GM23338 (cell line): ENCODE measurements around the gene DHX32. TPM values are rescaled to one million over a fixed set of nuclear protein-coding genes. Genes with fewer than 3 reads are reported as not detected.
"Not testable (repeated sequence)": the region's sequence is repeated elsewhere in the genome, so short reads cannot be mapped to it uniquely, and the experiment has no call there.

ENCODE experiments used
- ATAC-seq: fragments of 200-7000 bp; cut with Tn5 transposase; 3 replicates; pipeline ENCODE4 v1.9.1; 2020
- DNase-seq: peaks from one replicate; pipeline ENCODE4 v3.0.0-alpha.2; 2015; ENCODE audit warnings: low spot score
- H2AFZ ChIP-seq: fragments of 200-600 bp; sonication (generic); 2 replicates; pipeline ENCODE4 v1.8.0; 2016; ENCODE audit warnings: antibody characterized with exemption, mild to moderate bottlenecking, moderate library complexity
- H3F3A ChIP-seq: fragments of 200-600 bp; sonication (generic); replicated peaks from 2 replicates; pipeline ENCODE4 v1.8.0; 2017; ENCODE audit warnings: antibody characterized with exemption, mixed run types, low read depth
- H3K27ac ChIP-seq: fragments of 200-600 bp; sonication (generic); 2 replicates; pipeline ENCODE4 v1.6.1; 2016; ENCODE audit warnings: low read depth
- H3K27me3 ChIP-seq: fragments of 200-600 bp; sonication (generic); 2 replicates; pipeline ENCODE4 v1.8.0; 2016; ENCODE audit warnings: mild to moderate bottlenecking, mixed run types, moderate library complexity; ENCODE audit not compliant: insufficient read depth
- H3K36me3 ChIP-seq: fragments of 200-600 bp; sonication (generic); 2 replicates; pipeline ENCODE4 v1.8.0; 2016; ENCODE audit warnings: mild to moderate bottlenecking; ENCODE audit not compliant: insufficient read depth
- H3K4me1 ChIP-seq: fragments of 200-600 bp; sonication (generic); 2 replicates; pipeline ENCODE4 v1.8.0; 2016; ENCODE audit warnings: mild to moderate bottlenecking, moderate library complexity; ENCODE audit not compliant: insufficient read depth
- H3K4me2 ChIP-seq: fragments of 200-600 bp; sonication (generic); 2 replicates; pipeline ENCODE4 v1.7.1; 2017; ENCODE audit warnings: mixed run types
- H3K4me3 ChIP-seq: fragments of 200-600 bp; sonication (generic); 2 replicates; pipeline ENCODE4 v1.6.1; 2016; ENCODE audit warnings: mixed run types
- H3K79me2 ChIP-seq: fragments of 200-600 bp; sonication (generic); replicated peaks from 2 replicates; pipeline ENCODE4 v1.8.0; 2017; ENCODE audit warnings: mild to moderate bottlenecking; ENCODE audit not compliant: insufficient read depth
- H3K9me2 ChIP-seq: fragments of 200-600 bp; sonication (generic); 2 replicates; pipeline ENCODE4 v1.8.0; 2017; ENCODE audit not compliant: insufficient read depth
- H4K20me1 ChIP-seq: fragments of 200-600 bp; sonication (generic); replicated peaks from 2 replicates; pipeline ENCODE4 v1.8.0; 2017; ENCODE audit warnings: mild to moderate bottlenecking; ENCODE audit not compliant: insufficient read depth
- H3K27ac Mint-ChIP-seq: 2 replicates; pipeline ENCODE4 v1.8.0; 2020; ENCODE audit warnings: inconsistent platforms, mild to moderate bottlenecking, moderate library complexity, mixed read lengths
- H3K27me3 Mint-ChIP-seq: 3 replicates; pipeline ENCODE4 v1.8.0; 2022; ENCODE audit warnings: low read depth, mild to moderate bottlenecking, moderate library complexity, mixed read lengths, inconsistent platforms; ENCODE audit not compliant: insufficient read depth, poor library complexity
- H3K36me3 Mint-ChIP-seq: 3 replicates; pipeline ENCODE4 v1.8.0; 2021; ENCODE audit warnings: low read depth, mild to moderate bottlenecking, inconsistent platforms, moderate library complexity, mixed read lengths
- H3K4me1 Mint-ChIP-seq: 3 replicates; pipeline ENCODE4 v1.8.0; 2020; ENCODE audit warnings: mild to moderate bottlenecking, inconsistent platforms, mixed read lengths
- H3K4me3 Mint-ChIP-seq: 3 replicates; pipeline ENCODE4 v1.8.0; 2021; ENCODE audit warnings: moderate library complexity, mild to moderate bottlenecking, inconsistent platforms, mixed read lengths
- H3K9me3 Mint-ChIP-seq: 3 replicates; pipeline ENCODE4 v1.8.0; 2020; ENCODE audit warnings: moderate library complexity, mild to moderate bottlenecking, inconsistent platforms, mixed read lengths
- ETS1 ChIP-seq: IDR thresholded peaks from 2 replicates; pipeline ENCODE4 v1.6.1; 2016; ENCODE audit warnings: antibody characterized with exemption
- REST ChIP-seq: IDR thresholded peaks from one replicate; pipeline ENCODE4 v1.6.1; 2018; ENCODE audit warnings: antibody characterized with exemption; ENCODE audit not compliant: unreplicated experiment
- ZNF462 ChIP-seq: fragments of 250-450 bp; sonication (Bioruptor Pico); IDR thresholded peaks from 2 replicates; pipeline ENCODE4 v1.5.0; 2020; ENCODE audit warnings: mild to moderate bottlenecking, moderate library complexity
- polyA plus RNA-seq: library from polyadenylated mRNA; unstranded; fragments of >200 nt; fragmentation: Nextera tagmentation; extraction: Ambion mirVana; gene quantifications from 2 replicates; pipeline ENCODE4 v1.2.1, GENCODE V29; 2016
- total RNA-seq: library from RNA; depleted of rRNA; stranded (reverse); fragments of >200 nt; shearing (Covaris generic); gene quantifications from 2 replicates; pipeline ENCODE4 v1.2.3, GENCODE V29; 2014

DHX32 gene
- total and polyA plus RNA-seq, 2 experiments from 2014 or later, result 9.5 to 21.6 TPM

GRCh38 chr10:125916977-125917376 lies 35.9 kb upstream of the DHX32 start (continued):
- TF ChIP-seq ETS1 (no peak), ZNF462 (CRISPR knock-in tag) (no peak)

GRCh38 chr10:125913277-125913676 lies 32.2 kb upstream of the DHX32 start:
- not testable (repeated sequence) for H3K27ac Mint-ChIP-seq, H3K79me2 ChIP-seq, H3K27me3 Mint-ChIP-seq, H3K4me1 ChIP-seq, H4K20me1 ChIP-seq, H3K27me3 ChIP-seq, ATAC-seq, H3K36me3 Mint-ChIP-seq, H3K4me1 Mint-ChIP-seq, H3K4me3 ChIP-seq, DNase-seq, H3K4me2 ChIP-seq, H3K4me3 Mint-ChIP-seq, H3K9me2 ChIP-seq, H3K36me3 ChIP-seq, H2AFZ ChIP-seq, H3K27ac ChIP-seq, H3F3A ChIP-seq
- peaks cover 11% of the 10 kb centered on the region for H3K9me3 Mint-ChIP-seq

- H3K4me1 ChIP-seq, result no peaks in the 10 kb centered on the region
- DNase-seq (no peak), ATAC-seq (no peak)
- no peaks in the 10 kb centered on the region for H3K79me2 ChIP-seq
- H2AFZ ChIP-seq, result no peak overlapping the region
- no peaks in the 10 kb centered on the region for H3F3A ChIP-seq
- no peak overlapping the region for H3K27ac Mint-ChIP-seq
- no peak overlapping the region for H3K27ac ChIP-seq
- H3K36me3 Mint-ChIP-seq, result peaks cover 3% of the 10 kb centered on the region; the same call in 1 of the 3 replicates
- H3K9me2 ChIP-seq, result no peaks in the 10 kb centered on the region
- H3K4me3 Mint-ChIP-seq, result no peak overlapping the region
- no peaks in the 10 kb centered on the region for H4K20me1 ChIP-seq
- peaks cover 11% of the 10 kb centered on the region for H3K9me3 Mint-ChIP-seq
- no peak for TF ChIP-seq REST
- no peaks in the 10 kb centered on the region for H3K4me1 Mint-ChIP-seq
- no peak overlapping the region for H3K4me3 ChIP-seq
- H3K36me3 ChIP-seq, result no peaks in the 10 kb centered on the region
- H3K27me3 Mint-ChIP-seq, result peaks cover 5% of the 10 kb centered on the region
- H3K4me2 ChIP-seq, result no peak overlapping the region
- H3K27me3 ChIP-seq, result no peaks in the 10 kb centered on the region
These were observed 30.9 kb upstream of the DHX32 start for GRCh38 chr10:125911990-125912389.
